SH-SY5Y (cell line): ENCODE measurements around the gene RAD1.

Experiments used
- GATA2 ChIP-seq: IDR thresholded peaks from 2 replicates; pipeline ENCODE4 v1.6.1; 2011; ENCODE audit warnings: mild to moderate bottlenecking, low read depth, low read length
- GATA3 ChIP-seq: IDR thresholded peaks from 2 replicates; pipeline ENCODE4 v1.6.1; 2011; ENCODE audit warnings: low read depth, mild to moderate bottlenecking, low read length, moderate library complexity

DNA sequence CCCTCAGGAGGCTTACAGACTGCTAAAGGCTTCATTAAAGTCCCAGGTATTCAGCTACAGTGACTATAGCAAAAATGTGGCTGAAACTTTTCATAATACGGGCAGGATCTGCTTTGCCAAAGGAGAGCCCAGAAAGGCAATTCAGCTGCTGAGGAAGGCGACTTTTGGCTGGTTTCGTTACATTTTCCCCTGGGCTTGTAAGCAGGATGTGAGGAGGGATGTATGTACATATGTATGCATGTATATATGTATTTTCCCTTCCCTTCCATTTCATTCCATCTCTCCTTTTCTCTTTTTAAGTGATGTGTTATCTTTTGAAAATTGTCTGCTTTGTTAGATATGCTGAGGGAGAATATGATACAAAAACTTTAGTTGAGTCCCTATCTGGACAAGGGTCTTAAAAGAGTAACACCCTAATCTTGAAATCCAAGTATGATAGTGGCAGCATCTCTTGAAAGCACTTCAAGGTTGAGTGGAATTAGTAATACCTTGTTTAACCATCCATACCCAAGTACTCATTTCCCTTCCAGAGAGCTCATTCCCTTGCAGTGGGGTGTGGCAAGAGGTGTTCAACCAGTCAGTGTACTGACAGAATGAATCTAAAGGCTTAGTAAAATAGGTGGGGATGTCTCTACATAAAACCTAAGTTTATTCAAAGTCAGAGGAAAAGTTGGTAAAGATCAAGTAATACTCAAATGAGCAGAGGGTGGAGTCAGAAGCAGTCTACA is 28.7 kb downstream of the RAD1 start:
- no peak for TF ChIP-seq GATA2
- no peak for TF ChIP-seq GATA3
